GM19035 (cell line): ENCODE data around the gene F12.

Experiments used
- ATAC-seq: cut with Tn5 transposase; IDR thresholded peaks from one replicate; pipeline ENCODE4 v1.9.1; 2021; ENCODE audit not compliant: unreplicated experiment

Gene F12

DNA sequence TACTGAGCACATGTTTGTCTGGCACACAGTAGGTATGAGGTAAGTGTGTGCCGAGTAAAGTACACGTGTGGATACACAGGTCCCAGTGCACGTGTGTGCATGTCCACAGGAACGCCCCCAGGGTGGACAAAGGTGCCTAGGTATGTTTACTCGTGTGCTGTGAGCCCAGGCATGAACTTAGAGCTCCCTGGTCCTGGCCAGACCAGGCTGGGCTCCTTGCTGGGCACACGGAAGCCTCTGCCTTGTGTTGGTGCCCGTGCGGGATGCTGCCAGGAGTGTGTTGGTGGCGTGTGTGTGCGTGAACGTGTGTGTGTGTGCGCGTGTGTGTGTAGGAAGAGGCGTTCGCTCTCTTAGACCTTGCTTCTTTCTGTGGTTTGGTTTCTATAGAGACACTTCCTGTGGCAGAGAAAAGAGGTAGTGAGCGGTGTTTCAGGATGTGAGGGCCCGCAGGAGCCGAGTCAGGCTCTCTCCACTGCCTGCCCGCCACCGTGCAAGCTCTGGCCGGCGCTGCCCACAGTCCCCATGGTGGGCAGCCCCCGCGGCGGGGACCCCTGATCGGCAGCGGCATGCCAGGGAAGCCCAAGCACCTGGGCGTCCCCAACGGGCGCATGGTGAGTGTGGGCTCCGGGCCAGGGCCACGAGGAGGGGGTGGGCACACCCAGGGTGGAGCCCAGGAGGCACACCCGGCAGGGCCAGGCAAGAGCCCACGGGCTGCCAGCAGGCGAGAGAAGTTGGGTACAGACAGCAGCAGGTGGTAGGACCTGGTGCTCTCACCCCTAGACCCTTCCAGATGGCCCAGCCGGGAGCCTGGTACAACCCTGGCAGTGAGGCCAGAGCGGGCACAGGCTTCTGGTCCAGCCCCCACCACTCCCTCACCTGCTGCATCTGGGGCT, 51.7 kb downstream of the F12 start, which contains the start of gene RGS14:
Gene RGS14, plus strand, starts transcription at position 466 of the 893 bp plus-strand sequence. Its CDS starts 101 bp downstream, at position 567.
- peak; percentile 94 for ATAC-seq

DNA sequence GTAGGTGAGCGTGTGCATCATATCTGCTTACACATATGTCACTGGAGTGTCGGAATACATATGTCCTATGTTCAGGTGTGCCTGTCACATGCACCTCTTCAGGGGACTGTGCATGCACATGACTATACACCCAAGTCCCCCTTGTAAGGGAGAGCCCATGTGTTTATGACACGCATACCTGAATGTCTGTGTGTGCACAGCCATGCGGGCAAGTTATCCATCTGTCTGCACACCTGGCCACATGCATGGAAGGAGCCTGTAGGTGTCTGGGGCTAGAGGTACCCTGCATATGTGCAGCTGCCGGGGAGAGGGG, 52.3 kb downstream of the F12 start:
- no peak for ATAC-seq

DNA sequence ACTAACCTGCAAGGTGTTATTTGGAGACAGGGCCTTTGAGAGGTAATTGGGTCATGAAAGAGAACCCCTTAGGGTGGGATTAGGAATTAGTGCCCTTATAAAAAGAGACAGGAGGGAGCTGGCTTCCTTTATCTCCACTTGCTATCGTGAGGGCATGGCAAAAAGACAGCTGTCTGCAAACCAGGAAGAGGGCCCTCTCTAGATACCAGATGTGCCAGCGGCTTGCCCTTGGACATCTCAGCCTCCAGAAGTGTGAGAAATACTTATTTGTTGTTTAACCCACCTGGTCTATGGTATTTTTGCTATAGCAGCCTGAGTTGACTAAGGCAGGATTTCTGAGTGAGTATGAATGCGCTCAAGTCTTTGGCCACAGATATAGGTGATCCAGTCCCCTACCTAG, 52.6 kb downstream of the F12 start:
- no peak for ATAC-seq

DNA sequence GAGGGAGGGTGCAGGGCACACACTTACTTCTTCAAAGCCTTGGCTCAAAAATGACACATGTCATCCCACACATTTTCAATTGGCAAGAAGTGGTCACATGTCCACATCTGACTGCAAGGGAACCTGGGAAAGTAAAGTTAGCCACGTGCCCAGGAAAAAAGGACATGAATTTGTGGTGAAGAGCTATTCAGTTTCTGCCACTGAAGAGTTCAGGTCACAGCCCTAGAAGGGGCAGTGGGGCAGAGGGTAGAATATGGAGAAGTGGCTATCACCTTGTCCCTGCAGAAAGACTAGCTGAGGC, 53.5 kb downstream of the F12 start:
- no peak for ATAC-seq

DNA sequence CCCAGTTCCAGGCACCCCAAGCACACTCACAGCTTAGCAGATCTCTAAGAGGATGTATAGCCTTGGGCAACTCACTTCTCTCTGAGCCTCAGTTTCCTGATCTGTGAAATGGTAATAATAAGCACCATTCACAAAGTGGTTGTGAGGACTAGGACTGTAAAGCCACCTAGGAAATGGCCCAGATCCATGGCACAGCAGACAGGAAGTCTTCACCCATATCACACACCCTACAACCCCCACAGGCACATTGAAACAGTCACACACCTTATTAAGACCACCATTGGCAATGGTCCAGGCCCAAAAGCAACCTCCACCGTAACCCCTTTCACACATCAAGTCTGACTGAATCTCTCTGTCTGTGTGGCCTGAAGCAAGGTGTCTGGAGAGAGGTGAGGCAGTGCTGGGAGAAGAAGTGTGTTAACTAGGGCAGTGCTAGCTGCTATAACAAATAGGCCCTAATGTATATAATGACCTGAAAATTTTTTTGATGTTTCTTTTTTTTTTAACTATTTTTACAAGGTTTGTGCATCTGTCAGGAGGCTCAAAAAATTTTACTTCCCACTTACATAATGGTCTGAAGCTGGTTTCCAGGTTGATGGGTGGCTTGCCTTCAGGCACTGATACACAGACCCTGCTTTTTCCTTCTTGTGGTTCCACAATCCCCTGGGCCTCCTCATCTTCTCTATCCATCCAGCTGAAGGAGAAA, 54.0 kb downstream of the F12 start:
- ATAC-seq = no peak

DNA sequence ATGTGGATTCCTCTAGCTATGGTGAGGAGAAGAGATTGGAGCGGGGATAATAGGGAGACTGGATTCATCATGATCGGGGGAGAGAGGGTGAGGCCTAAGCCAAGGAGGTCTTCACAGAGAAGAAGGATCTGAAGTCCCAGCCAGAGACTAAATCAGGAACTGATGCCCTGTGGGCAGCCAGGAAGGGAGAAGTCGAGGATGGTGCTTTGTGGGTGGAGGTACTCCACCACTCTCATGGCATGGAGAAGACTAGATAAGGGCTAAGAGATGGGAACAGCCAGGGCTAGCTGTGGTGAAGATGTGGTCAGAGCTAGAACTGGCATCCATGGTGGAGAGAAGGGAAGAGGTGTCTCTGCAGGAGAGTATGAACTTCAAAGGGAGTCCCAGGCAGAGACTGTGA, 54.7 kb downstream of the F12 start:
- no peak for ATAC-seq

DNA sequence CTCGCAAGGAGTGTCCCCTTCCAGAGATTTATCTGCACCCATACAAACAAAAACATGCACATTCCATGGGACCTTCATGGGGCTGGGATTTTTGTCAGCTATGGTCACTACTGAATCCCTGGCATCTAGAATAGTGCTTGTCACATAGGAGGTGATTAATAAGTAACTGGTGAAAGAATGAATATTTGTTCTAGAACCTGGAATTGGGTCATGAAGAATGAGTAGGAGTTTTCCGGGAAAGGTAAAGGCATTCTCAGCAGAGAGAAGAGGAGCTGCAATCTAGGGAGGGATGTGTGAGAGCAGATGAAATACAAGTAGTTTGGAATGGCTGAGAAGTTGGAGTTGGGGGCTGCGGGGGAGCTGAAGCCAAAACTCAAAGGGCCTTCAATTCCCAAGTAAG, 55.1 kb downstream of the F12 start:
- no peak for ATAC-seq

DNA sequence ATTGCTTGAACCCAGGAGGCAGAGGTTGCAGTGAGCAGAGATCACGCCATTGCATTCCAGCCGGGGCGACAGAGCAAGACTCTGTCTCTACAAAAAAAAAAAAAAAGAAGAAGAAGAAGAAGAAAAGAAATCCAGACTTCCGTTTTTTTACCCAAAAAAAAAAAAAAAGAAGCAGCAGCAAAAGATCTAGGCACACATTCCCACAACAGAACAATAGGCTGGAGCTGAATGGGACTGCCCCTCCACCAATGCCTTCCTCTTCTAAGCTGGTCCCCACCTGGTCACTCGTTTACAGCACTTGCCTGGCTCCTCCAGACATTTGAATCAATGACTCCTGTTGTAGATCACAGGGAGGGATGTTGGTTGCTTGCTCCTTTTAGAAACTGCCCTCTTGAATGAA, 56.3 kb downstream of the F12 start:
- no peak for ATAC-seq
